NCI-H1092 treated with DMSO at 0.1 percent for 48 hours (cell line): Measurements from ENCODE around the gene MAPK1.
"Not testable (repeated sequence)": the region's sequence is repeated elsewhere in the genome, so short reads cannot be mapped to it uniquely, and the experiment has no call there.

Experiments
- DNase-seq: peaks from one replicate; lab custom pipeline; 2025; lab: John Stamatoyannopoulos, UW

MAPK1 gene

GRCh38 chr22:21790849-21791610 is 76.4 kb downstream of the MAPK1 start:
- DNase-seq = not testable (repeated sequence)

- no peak for DNase-seq
Observed at GRCh38 chr22:21790359-21790758, 77.1 kb downstream of the MAPK1 start.

DNA sequence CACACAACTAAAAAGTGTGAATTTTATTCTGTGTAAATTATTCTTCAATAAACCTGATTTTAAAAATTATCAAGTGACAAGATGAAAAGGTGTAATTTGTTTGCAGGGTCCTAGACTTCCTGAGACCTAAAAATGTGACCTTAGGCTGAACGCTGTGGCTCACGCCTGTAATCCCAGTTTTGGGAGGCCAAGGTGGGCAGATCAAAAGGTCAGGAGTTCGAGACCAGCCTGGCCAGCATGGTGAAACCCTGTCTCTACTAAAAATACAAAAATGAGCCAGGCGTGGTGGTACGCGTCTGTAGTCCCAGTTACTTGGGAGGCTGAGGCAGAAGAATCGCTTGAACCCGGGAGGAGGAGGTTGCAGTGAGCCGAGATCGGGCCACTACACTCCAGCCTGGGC is 79.9 kb downstream of the MAPK1 start:
- not testable (repeated sequence) for DNase-seq

- DNase-seq = no peak
Observed at GRCh38 chr22:21780259-21780658, 87.2 kb downstream of the MAPK1 start.

DNA sequence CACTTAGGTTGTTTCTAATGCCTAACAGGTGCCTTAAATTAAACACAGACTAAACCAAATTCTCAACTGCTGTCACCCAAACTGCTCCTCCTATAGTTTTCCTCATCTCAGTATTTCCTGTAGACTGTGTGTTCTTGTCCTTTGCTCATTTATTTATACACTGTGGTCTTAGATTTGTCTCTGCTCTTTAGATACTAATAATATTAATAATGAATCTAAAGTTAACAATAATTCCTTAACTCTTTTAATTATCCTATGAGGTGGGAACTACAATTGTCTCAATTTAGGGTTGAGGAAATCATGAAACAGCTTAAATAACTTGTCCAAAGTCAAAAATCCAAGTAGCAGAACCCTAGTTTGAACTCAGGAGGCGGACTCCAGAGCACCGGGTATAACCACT is 88.0 kb downstream of the MAPK1 start:
- no peak for DNase-seq

GRCh38 chr22:21778705-21779363 is 88.6 kb downstream of the MAPK1 start:
- DNase-seq = no peak

- DNase-seq = no peak
Observed at GRCh38 chr22:21771631-21771976, 95.8 kb downstream of the MAPK1 start.

GRCh38 chr22:21768435-21768834 is 99.0 kb downstream of the MAPK1 start:
- DNase-seq = no peak

DNA sequence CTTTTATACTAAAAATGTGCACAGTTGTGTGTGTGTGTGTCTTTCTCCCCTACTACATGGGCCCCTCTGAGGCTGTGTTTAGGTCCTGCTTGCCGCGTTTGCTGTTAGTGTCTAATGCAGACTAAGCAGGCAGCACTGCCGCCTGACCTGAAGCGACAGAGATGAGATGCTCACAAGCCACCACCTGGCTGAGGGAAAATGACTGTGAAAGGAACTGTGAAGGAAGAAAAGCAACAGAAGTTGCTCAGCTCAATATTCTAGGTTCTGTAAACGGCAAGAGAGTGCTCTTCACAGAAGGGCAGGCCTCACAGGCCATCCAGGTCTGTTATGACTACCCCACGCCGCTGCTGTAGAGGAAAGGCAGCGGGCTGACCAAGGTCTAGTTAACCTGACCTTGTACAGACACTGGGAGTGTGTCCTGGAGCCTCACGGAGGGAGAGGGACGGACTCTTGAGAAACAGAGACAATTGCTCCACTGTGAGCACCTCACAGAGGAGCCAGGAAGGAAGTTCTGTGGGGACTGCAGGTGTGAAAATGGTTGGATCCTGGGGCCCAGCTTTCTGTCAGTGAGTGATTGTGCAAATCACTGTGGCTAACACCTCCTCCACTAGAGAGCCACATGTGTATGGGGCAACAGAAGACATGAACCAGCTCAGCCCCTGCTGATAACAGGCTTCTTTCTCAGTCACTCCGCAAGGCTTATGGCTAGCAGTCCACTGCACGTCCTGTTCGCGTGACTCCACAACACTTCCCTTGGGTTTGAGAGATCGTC is 100.6 kb downstream of the MAPK1 start:
- no peak for DNase-seq

DNA sequence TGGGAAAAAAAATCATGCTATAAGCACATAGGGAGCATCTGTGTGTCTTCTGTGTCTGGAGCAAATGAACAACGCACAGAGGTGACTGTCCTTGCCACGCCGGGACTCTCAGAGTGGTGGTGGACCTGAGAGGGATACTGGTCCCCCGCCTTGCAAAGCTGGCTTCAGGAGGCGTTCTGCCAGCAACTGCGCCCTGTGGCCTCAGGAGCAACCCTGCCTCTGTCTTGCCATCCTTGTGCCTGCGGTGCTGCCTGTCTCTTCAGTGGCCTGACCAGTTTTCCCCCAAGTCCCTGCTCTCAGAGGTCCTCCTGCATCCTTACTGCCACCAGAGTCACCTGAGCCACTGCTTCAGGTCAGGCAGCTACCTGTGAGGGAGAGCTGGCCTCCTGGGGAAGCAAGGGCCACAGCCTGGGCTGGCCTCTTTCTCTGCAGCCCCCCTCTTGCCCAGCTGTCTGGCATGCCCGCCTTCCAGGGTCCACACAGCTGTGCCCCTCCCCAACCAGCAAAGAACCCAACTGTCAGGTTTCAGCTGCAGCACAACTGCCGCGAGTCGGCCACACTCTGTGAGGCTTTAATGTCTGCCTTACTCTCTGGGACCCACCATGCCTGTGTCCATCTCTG is 101.4 kb downstream of the MAPK1 start:
- DNase-seq = no peak

GRCh38 chr22:21764038-21764804 is 103.2 kb downstream of the MAPK1 start:
- DNase-seq = no peak

GRCh38 chr22:21762712-21763581 is 104.5 kb downstream of the MAPK1 start:
- no peak for DNase-seq

- DNase-seq = no peak
Observed at GRCh38 chr22:21761994-21762680, 105.3 kb downstream of the MAPK1 start.

DNA sequence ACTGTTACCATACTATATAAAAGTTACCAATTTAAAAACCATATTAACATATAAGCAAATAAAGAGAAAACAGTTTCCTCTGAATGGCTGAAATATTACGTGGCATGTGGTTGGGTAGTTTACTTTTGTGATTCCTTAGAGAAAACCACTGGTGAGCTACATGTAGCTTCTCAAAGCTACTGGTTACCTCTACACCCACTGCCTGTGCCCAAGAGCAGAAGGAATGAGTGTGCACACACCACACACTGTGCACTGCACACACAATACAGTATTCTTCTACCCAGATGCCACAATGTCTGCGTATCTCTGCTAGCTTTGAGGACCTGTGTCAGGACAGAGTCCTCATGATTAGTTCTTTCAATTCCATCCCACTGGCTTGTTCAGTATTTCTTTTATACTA is 106.4 kb downstream of the MAPK1 start:
- DNase-seq = no peak

GRCh38 chr22:21760640-21761039 is 106.8 kb downstream of the MAPK1 start:
- no peak for DNase-seq

DNA sequence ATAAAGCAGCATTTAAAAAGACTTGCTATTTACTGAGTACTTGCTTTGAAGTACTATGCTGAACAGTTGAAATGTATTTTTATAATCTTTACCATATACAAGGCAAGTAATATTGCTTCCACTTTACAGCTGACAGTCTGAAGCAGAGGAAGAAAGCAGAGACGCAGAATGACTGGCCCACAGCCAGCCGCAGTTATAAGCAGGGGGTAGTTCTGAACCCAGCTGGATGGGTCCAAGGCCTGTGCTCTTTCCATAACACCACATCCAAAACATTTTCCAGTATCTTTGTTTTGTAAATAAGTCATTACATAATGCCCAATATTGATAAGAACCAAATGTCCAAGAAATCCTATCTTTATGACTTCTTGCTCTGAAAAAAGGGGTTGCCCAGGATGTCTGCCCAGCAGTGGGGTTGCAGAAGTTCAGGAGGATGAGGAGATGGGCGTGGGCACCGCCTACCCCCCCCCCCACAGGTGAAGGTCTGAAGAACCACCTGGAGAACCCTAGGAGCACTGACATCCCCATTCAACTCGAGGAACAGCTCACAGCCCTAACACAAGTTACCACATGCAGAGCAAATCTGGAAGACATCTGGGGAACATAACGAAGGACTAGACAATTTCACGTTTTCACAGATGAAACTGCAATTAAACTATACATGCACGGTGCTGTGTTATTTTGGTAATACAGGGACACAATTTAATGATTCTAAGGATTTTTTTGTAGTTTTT is 107.6 kb downstream of the MAPK1 start:
- DNase-seq = no peak

DNA sequence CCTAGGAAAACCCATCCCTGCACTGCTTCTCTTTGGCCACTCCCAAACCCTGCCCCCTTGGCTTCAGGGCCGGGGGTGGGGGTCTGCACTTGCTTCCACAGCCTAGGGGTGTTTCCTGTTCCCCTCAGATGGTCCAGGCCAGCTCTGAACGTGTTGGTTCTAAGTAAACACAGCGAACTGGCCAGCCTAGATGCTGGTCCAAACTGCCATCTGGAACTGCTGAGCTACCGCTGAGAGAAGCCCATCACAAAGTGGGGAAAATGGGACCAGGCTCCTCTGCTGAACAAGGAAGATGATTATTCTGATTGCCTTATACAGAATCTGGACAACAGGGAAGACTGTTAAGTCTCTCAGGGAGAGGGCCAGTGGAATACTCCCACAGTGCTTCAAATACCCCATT is 108.4 kb downstream of the MAPK1 start:
- DNase-seq = no peak

- no peak for DNase-seq
Observed at GRCh38 chr22:21758091-21758864, 109.2 kb downstream of the MAPK1 start.

DNA sequence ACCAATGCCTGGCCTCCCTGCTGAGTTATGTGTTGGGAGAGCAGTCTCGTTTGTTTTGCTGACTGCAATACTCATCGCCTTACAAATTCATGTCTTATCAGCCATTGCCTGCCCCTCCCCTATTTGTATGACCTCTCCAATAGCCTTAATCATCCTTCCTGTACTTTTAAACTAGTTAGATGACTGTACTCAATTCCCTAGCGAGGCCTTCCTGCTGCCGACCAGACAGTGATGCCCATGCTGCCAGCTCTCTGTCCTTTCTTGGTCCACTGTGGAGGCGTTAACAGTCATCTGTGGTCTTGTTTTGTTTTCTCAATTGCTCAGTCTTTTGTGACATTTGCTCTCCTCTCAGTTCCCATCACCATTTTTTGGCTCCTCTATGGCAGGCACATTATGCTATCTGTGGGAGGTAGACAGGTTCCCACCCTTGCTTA is 111.6 kb downstream of the MAPK1 start:
- DNase-seq = no peak
